K562 (cell line): ENCODE measurements around the gene NAA80. TPM values are rescaled to one million over a fixed set of nuclear protein-coding genes. Genes with fewer than 3 reads are reported as not detected.

ENCODE experiments used
- ATAC-seq: fragments of 200-7000 bp; cut with Tn5 transposase; 3 replicates; pipeline ENCODE4 v1.9.1; 2020; ENCODE audit warnings: moderate library complexity
- BruUV-seq: library from RNA; stranded (reverse); fragments of 400-500 nt; replicated peaks from 2 replicates; lab custom pipeline; 2021; lab: Mats Ljungman, UMichigan
- CTCF ChIA-PET: fragments of 300-600 bp; formaldehyde crosslinking; extraction: SDS; loops from one replicate; lab custom pipeline; 2021; ENCODE audit warnings: low intra/inter-chr PET ratio; lab: Yijun Ruan, JAX
- POLR2A ChIA-PET: fragments of 300-600, 350-650 bp; sonication (Branson Sonifier 250); formaldehyde crosslinking; extraction: SDS; loops from one replicate; lab custom pipeline; 2021; ENCODE audit warnings: antibody characterized with exemption, inconsistent platforms; lab: Yijun Ruan, JAX
- DNase-seq, 4 experiments: peaks; one replicate each; pipeline versions ENCODE4 v3.0.0 to v3.0.0-alpha.2; 2011 to 2018; ENCODE audit warnings: low spot score in 3 of 4, mixed read lengths in 3 of 4; ENCODE audit errors: extremely low read depth in 1 of 4
- FAIRE-seq: peaks from 2 replicates; lab custom pipeline; 2011; peaks lifted over from hg19 to GRCh38; lab: Jason Lieb, UNC
- H2AFZ ChIP-seq: 2 replicates; pipeline ENCODE4 v1.6.0; 2011; ENCODE audit warnings: low read depth, low read length, control low read depth, inconsistent platforms
- H3K27ac ChIP-seq: fragments of 200-600 bp; 3 replicates; pipeline ENCODE4 v1.8.0; 2011; ENCODE audit warnings: low read depth, mild to moderate bottlenecking, control low read depth, inconsistent platforms, low read length, moderate library complexity, mixed read lengths; ENCODE audit errors: extremely low read depth
- H3K27me3 ChIP-seq, 2 experiments: fragments of 300-600 bp in 1 of 2; 2 replicates in 1 of 2; 3 replicates in 1 of 2; pipeline versions ENCODE4 v1.6.0 to v1.8.0; 2011; ENCODE audit warnings: inconsistent platforms in 2 of 2, low read length in 2 of 2, mild to moderate bottlenecking in 1 of 2, mixed read lengths in 1 of 2, moderate library complexity in 1 of 2; ENCODE audit not compliant: control insufficient read depth in 2 of 2, insufficient read depth in 2 of 2
- H3K36me3 ChIP-seq: fragments of 300-600 bp; 3 replicates; pipeline ENCODE4 v1.8.0; 2011; ENCODE audit warnings: mild to moderate bottlenecking, low read length, inconsistent platforms; ENCODE audit not compliant: control insufficient read depth, insufficient read depth
- H3K4me1 ChIP-seq, 2 experiments: fragments of 200-600 bp in 1 of 2; replicated peaks in 1 of 2; 2 replicates in 1 of 2; 3 replicates in 1 of 2; pipeline versions ENCODE4 v1.5.1 to v1.8.0; 2011; ENCODE audit warnings: inconsistent platforms in 2 of 2, low read length in 2 of 2, mild to moderate bottlenecking in 1 of 2, mixed read lengths in 1 of 2, moderate library complexity in 1 of 2; ENCODE audit not compliant: control insufficient read depth in 2 of 2, insufficient read depth in 2 of 2
- H3K4me2 ChIP-seq: 2 replicates; pipeline ENCODE4 v1.6.1; 2011; ENCODE audit warnings: low read length, control low read depth, inconsistent platforms, mixed read lengths; ENCODE audit not compliant: insufficient read depth
- H3K4me3 ChIP-seq: fragments of 200-600 bp; sonication (generic), shearing (Covaris generic); 2 replicates; pipeline ENCODE4 v1.5.1; 2016; ENCODE audit warnings: control low read depth, inconsistent platforms
- H3K79me2 ChIP-seq: fragments of 200-600 bp; 3 replicates; pipeline ENCODE4 v1.8.0; 2011; ENCODE audit warnings: low read length, inconsistent platforms; ENCODE audit not compliant: control insufficient read depth, insufficient read depth
- H3K9ac ChIP-seq, 2 experiments: 2 replicates each; pipeline versions ENCODE4 v1.6.0 to v1.6.1; 2011; ENCODE audit warnings: low read depth in 2 of 2, low read length in 2 of 2, control low read depth in 1 of 2, inconsistent platforms in 1 of 2, mild to moderate bottlenecking in 1 of 2, mixed read lengths in 1 of 2; ENCODE audit not compliant: insufficient read depth in 1 of 2
- H3K9me1 ChIP-seq: one replicate; pipeline ENCODE4 v1.6.0; 2011; ENCODE audit warnings: inconsistent platforms, mild to moderate bottlenecking, low read length, moderate library complexity; ENCODE audit not compliant: control insufficient read depth, insufficient read depth
- H3K9me3 ChIP-seq: replicated peaks from 2 replicates; pipeline ENCODE4 v1.5.1; 2011; ENCODE audit warnings: low read depth, low read length, inconsistent platforms; ENCODE audit not compliant: control insufficient read depth, insufficient read depth
- H4K20me1 ChIP-seq: replicated peaks from 2 replicates; pipeline ENCODE4 v1.6.1; 2011; ENCODE audit warnings: low read length, inconsistent platforms, mixed read lengths; ENCODE audit not compliant: control insufficient read depth, insufficient read depth
- CCNT2 ChIP-seq: IDR thresholded peaks from 2 replicates; pipeline ENCODE4 v1.6.1; 2011; ENCODE audit warnings: borderline replicate concordance, low read depth, mild to moderate bottlenecking, moderate library complexity, mixed read lengths, low read length; ENCODE audit not compliant: insufficient read length; ENCODE audit errors: extremely low read depth
- ETV5 ChIP-seq: sonication (generic); formaldehyde crosslinking; IDR thresholded peaks from 2 replicates; pipeline ENCODE4 v1.4.0; 2020; ENCODE audit warnings: low read depth, mild to moderate bottlenecking, missing genetic modification reagents
- GATAD2A ChIP-seq: fragments of 450-650 bp; IDR thresholded peaks from 2 replicates; pipeline ENCODE4 v1.6.1; 2017
- KDM5B ChIP-seq: fragments of 200-600 bp; sonication (generic); IDR thresholded peaks from 2 replicates; pipeline ENCODE4 v1.6.1; 2012; ENCODE audit warnings: low read depth, mild to moderate bottlenecking, moderate library complexity, low read length, control low read depth, inconsistent platforms; ENCODE audit not compliant: insufficient replicate concordance
- PHB ChIP-seq: fragments of 250-450 bp; sonication (Bioruptor Pico); IDR thresholded peaks from 2 replicates; pipeline ENCODE4 v1.5.0; 2021
- ZKSCAN8 ChIP-seq: fragments of 200-800 bp; sonication (Bioruptor generic); IDR thresholded peaks from 2 replicates; pipeline ENCODE4 v1.6.1; 2016; ENCODE audit warnings: missing genetic modification characterization, missing compliant biosample characterization
- ZNF311 ChIP-seq: fragments of 250-450 bp; sonication (Bioruptor Pico); IDR thresholded peaks from 2 replicates; pipeline ENCODE4 v1.4.0; 2020; ENCODE audit warnings: mild to moderate bottlenecking, moderate library complexity
- ZNF699 ChIP-seq: fragments of 250-450 bp; sonication (Bioruptor Pico); IDR thresholded peaks from 2 replicates; pipeline ENCODE4 v1.8.0; 2021; ENCODE audit warnings: mild to moderate bottlenecking, moderate library complexity; ENCODE audit not compliant: insufficient replicate concordance
- WGBS: fragments of 100-300 bp; shearing (Covaris generic); methylation state at CpG from one replicate; pipeline ENCODE4 v1.1.6; 2016; ENCODE audit warnings: low coverage, mixed read lengths; ENCODE audit not compliant: insufficient coverage; ENCODE audit errors: missing lambda C conversion rate; 5-methylcytosine and 5-hydroxymethylcytosine counted together
- in situ Hi-C: fragments of 300-500 bp; cut with MboI; formaldehyde crosslinking; loops from 4 replicates; pipeline ENCODE4 v1.15.0; 2018; ENCODE audit warnings: inconsistent platforms, mixed read lengths
- intact Hi-C: fragments of 100-400 bp; cut with micrococcal nuclease; formaldehyde crosslinking; loops from 2 replicates; pipeline ENCODE4 v1.14.2; 2022
- polyA plus RNA-seq, 8 experiments: library from polyadenylated mRNA; depleted of rRNA in 4 of 8; stranded (reverse) in 5 of 8; unstranded in 3 of 8; fragments of >200 nt; fragmentation: Nextera tagmentation in 2 of 8; fragmentation: Illumina TruSeq in 1 of 8; extraction: Ambion mirVana in 2 of 8; extraction: Trizol in 1 of 8; gene quantifications; 2 replicates each; pipeline versions ENCODE4 v1.2.1 to v1.2.3, GENCODE V29; 2011 to 2014; ENCODE audit warnings: inconsistent platforms in 1 of 8, missing spikeins in 1 of 8
- total RNA-seq, 7 experiments: library from RNA; depleted of rRNA in 6 of 7; stranded (reverse); fragments of >200 nt in 6 of 7; fragmentation: Illumina TruSeq in 2 of 7; extraction: Trizol in 2 of 7; gene quantifications; 2 replicates each; pipeline versions ENCODE4 v1.2.1 to v1.2.3, GENCODE V29; 2011 to 2021; ENCODE audit warnings: low replicate concordance in 1 of 7
- TF ChIP-seq, protein P1 (sequence below): sonication (generic); formaldehyde crosslinking; IDR thresholded peaks from 2 replicates; pipeline ENCODE4 v1.8.1; 2023; ENCODE audit warnings: mild to moderate bottlenecking, missing genetic modification reagents
- TF ChIP-seq, protein P2 (sequence below), 3 experiments: IDR thresholded peaks in 2 of 3; conservative IDR thresholded peaks in 1 of 3; 2 replicates each; pipeline ENCODE4 v1.5.1; 2011 to 2012; ENCODE audit warnings: low read length in 3 of 3, mild to moderate bottlenecking in 3 of 3, control low read depth in 2 of 3, improper control_type of control experiment in 1 of 3, inconsistent platforms in 1 of 3, low read depth in 1 of 3, mixed read lengths in 1 of 3, moderate library complexity in 1 of 3; ENCODE audit not compliant: insufficient read depth in 2 of 3

NAA80 gene
- total and polyA plus RNA-seq, 9 of the 15 experiments (the other 6 are each of a cell fraction or from before 2014, with no cell fraction given) = 0.82 to 24.0 (median 8.6) TPM

DNA sequence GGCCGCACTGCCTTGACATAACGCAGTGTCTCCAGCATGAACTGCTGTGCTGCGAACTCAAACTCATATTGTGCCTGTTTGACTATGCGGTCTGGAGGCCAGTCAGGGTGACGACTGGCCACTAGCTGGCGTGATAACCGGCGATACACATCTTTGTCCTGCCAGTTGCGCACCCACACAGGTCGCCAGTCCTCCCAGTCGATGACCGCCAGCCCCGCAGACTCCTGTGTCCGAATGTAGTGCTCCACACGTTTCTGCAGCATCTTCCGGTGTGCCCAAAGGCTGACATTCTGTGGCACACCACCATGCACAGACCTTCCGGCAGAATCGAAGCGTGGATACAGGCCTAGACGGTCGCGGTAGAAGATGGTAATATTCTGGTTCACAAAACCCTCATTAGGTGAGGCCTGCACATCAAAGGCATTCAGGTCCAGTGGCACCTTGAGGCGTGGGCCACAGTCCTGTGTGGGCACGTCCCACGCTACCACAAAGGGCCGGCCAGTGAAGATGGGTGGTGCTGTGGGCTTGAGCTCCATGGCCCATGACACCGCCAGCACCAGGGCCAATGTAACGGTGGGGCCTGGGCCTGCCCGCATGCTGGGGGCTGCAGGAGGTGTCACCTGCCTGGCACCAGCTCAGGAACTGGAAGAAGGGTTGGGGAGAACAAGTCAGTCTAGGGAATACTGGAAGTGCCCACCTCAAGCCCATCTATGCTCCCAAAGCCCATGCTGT is 20.9 kb upstream of the NAA80 start:
- POLR2A ChIA-PET = interaction anchor here (0.9 to 1.2 kb wide), 3 partner anchors 8 to 58 kb away, joined by 4 to 5 read pairs (median 4); partner anchors contain the start of gene TUSC2
- in situ Hi-C loops = no loop called here
- H3K27ac ChIP-seq = peak overlapping the region; percentile 100; the same call in 1 of the 3 replicates
- H3K4me1 ChIP-seq = peaks cover 36 to 80% of the 10 kb centered on the region in 2 experiments
- H3K9ac ChIP-seq = peak overlapping the region; percentile 98
- TF ChIP-seq ETV5 (0 out of 2 replicates have a peak, but pooled peaks have one; percentile 2), GATAD2A (no peak), CCNT2 (no peak), KDM5B (no peak), ZKSCAN8 (CRISPR knock-in tag) (no peak), PHB (CRISPR knock-in tag) (no peak), ZNF311 (no peak), ZNF699 (CRISPR knock-in tag) (no peak)
- TF ChIP-seq, protein P1, sequence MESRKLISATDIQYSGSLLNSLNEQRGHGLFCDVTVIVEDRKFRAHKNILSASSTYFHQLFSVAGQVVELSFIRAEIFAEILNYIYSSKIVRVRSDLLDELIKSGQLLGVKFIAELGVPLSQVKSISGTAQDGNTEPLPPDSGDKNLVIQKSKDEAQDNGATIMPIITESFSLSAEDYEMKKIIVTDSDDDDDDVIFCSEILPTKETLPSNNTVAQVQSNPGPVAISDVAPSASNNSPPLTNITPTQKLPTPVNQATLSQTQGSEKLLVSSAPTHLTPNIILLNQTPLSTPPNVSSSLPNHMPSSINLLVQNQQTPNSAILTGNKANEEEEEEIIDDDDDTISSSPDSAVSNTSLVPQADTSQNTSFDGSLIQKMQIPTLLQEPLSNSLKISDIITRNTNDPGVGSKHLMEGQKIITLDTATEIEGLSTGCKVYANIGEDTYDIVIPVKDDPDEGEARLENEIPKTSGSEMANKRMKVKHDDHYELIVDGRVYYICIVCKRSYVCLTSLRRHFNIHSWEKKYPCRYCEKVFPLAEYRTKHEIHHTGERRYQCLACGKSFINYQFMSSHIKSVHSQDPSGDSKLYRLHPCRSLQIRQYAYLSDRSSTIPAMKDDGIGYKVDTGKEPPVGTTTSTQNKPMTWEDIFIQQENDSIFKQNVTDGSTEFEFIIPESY (CRISPR knock-in tag) = peak; percentile 80; the same call in 1 of the 2 replicates
- TF ChIP-seq, protein P2, sequence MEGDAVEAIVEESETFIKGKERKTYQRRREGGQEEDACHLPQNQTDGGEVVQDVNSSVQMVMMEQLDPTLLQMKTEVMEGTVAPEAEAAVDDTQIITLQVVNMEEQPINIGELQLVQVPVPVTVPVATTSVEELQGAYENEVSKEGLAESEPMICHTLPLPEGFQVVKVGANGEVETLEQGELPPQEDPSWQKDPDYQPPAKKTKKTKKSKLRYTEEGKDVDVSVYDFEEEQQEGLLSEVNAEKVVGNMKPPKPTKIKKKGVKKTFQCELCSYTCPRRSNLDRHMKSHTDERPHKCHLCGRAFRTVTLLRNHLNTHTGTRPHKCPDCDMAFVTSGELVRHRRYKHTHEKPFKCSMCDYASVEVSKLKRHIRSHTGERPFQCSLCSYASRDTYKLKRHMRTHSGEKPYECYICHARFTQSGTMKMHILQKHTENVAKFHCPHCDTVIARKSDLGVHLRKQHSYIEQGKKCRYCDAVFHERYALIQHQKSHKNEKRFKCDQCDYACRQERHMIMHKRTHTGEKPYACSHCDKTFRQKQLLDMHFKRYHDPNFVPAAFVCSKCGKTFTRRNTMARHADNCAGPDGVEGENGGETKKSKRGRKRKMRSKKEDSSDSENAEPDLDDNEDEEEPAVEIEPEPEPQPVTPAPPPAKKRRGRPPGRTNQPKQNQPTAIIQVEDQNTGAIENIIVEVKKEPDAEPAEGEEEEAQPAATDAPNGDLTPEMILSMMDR (IDR thresholded peaks at IDR 0.05 in 2 of 3, conservative IDR thresholded peaks at IDR 0.05 in 1 of 3; ENCODE audit: insufficient read depth in 2 of 3, low read depth in 1 of 3, low read length in 3 of 3) = 0 out of 6 replicates have a peak, but pooled peaks of 2 of the 3 experiments have one; percentile 5 to 14
- TF ChIP-seq, all 486 proteins: peak for 3
- WGBS = 76% methylated on average over 19 of the region's 29 CpGs
- H2AFZ ChIP-seq = no peak overlapping the region
- no peaks in the 10 kb centered on the region for H3K27me3 ChIP-seq
- H3K79me2 ChIP-seq = peaks cover 22% of the 10 kb centered on the region
- peaks cover 29% of the 10 kb centered on the region; the same call in 2 of the 3 replicates for H3K36me3 ChIP-seq
- peak overlapping the region; percentile 81 for H3K4me3 ChIP-seq
- no peaks in the 10 kb centered on the region for H3K9me1 ChIP-seq
- H3K4me2 ChIP-seq = peak overlapping the region; percentile 90
- H4K20me1 ChIP-seq = no peaks in the 10 kb centered on the region
- BruUV-seq = no TSS peak
- CTCF ChIA-PET = no interaction called here
- peak; percentile 32 for FAIRE-seq
- ATAC-seq = no peak
- DNase-seq = no peak
- intact Hi-C loops = no loop called here
- H3K9me3 ChIP-seq = no peaks in the 10 kb centered on the region
